Ecto neural progenitor cell (in vitro differentiated cells): ENCODE results near the gene WBP1.

ENCODE experiments used
- DNase-seq: peaks from one replicate; pipeline ENCODE4 v3.0.0-alpha.2; 2018; ENCODE audit warnings: low spot score

The WBP1 gene

DNA sequence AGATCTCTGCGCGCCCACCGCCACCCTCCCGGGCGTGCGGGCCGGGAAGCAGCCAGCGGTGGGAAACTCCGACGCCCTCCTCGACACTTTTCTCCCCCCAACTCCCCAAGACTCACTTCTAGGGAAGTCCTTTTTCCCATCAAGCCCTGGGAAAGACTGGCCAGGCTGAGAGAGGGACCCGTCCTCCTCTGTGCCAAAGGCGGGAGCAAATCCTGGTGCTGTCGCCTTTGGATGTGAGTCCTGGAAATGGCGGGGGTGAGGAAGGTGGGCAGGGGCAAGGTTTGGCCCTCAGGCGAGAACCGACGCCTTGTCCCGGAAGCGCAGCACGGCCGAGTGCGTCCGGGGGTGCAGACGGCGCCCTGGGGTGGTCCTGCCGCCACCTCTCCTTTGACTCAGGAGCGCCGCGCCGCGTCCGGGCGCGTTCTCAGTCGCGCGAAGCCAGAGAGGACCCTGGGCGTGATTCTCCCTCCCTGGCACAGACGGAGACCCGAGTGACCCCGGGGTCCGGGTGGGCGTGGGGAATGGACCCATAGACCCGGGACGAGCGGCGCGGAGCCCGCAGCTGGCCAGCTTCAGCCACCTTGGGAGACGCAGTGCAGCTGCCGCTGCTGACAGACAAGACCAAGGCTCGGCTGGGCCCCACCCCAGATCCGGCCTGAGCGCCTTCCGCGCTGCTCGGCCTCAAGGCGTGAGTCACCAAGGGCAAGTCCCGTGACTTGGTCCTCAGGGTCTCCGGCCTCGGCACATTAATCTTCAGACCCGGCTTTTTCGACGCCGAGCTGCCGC, 44.7 kb downstream of the WBP1 start:
- peak; percentile 78 for DNase-seq

DNA sequence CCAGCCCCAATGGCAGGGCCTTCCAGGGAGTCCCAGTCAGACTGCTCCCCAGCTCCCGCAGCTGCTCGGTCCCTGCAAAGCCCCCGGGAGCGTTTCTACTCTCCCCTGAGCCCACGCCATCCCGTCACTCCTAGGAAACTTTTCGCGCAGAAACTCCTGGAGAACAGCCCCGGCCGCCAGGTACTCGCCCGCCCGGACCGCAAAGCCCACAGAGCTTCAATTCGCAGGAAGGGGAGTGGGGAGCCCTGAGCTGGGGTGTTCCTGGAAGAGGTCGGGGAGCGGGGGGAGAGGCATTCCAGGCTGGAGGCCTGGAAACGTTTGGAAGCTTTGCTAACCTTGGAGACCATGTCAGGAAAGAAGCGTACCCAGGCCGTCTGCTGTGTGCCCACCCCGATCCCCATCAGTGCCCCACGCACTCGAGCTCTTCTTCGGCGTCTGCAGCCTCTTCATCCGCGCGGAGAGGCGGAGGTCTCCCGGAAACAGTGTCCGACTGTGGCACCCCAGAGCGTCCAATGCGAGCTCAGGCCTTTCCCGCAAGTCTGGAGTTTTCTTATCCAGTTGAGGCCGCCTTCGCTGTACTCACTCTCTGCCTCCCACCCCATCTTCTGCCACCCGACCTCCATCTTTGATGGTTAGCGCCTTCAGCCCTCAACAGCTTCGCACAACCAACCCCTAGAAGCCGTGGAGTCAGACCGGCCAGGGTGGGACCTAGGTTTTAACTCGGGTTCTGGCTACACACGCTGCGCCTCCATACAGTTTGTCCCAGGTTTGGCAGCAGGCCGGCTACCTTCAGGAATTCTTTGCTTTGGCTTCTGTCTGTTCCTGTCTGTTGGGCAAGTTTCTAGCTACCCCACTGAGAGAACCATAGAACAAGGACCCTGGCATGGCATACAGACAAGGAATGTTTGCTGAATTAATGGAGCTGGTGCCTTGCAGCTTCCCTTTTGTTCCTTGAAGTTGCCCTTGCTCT, 45.6 kb downstream of the WBP1 start:
- no peak for DNase-seq

DNA sequence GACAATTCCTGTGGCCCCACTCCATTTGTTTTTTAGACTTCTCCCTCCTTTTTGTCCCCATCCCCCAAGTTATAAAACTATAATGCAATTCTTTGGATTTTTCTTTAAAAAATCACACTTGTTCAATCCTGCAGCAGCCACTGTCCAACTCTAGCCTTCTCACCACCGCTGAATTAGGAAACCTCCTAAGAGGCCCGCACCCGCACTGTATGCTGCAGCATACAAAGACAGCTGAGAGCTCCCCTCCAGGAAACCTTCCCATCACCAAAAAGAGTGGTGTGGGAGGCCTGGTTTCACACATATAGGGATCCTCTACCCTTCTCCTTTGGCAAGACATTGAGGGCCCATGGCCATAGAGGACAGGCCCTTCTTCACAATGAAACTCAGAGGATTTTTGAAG, 46.4 kb downstream of the WBP1 start:
- no peak for DNase-seq

DNA sequence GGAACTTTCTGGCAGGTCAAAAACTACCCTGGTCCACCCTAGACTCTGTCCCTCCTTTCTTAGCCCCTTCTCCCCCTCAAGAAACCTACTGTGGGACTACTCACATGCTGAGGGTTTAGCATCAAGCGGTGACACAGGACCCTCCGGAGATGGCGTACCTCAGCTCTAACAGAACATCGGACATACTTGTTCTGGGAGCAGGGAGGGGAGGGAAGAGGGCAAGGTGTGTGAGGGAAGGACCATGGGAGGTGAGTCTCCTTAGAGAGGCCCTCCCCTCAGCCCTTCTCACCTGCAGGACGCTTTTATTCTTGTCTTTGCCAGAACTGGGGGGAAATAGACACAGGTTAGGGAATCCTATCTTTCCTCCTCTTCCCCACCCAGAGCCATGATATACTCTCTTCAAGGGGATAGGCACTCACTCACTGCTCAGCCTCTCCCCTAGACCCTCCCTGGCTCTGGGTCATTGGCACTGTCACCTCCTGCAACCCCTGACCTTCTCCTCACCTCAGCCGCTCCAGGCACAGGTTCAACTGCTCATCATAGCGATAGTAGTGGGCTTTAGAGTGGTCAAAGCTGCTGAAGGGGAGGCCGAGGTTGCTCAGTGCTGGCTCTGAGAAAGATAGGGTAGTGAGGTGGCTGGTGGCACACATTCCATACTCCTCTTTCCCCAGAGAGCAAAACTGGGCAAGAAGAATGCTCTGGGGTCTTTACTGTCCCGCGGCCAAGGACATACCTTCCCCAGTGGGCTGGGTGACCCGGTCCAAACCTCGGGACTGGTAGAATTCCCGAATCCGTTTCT, 47.4 kb downstream of the WBP1 start:
- DNase-seq = no peak

DNA sequence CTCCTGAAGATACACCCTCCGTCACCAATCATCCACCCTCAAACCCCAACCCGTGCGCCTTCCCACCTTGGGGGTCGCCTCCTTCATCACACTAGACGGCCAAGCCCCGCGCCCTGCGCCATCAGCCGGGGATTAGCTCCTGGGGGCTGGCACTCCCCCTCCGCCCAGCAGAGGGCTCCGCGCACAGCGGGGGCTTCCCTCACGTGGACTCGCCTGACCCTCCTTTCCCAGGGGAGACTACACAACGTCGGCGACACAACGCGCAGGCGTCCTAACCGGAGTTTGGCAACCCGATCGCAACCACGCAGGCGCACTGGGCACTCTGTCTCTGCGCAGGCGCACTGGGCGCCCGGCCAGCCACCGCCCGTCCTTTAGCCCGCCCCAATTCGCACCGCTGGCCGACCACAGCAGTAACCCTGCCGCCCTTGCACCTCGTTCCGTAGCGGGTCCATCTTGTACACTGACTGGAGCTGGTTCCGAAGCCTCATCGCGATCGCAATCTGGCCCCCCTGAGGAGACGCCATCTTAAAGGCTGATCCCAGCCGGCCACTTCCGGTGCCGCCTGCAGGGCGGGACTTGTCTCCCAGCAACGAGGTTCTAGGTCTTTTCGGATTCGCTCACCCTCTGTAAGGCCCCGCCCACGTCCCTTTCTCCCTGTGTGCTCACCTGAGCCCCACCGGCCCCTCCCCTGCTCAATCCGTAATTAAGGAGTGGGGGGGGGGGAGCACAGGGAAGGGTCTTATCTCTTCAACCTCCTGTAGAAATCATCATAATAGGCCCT, 49.1 kb downstream of the WBP1 start, which contains the start of gene PCGF1:
PCGF1 (minus strand) TSS at position 551 of the 781 bp plus-strand sequence; CDS start at position 524, 27 bp downstream.
- DNase-seq = peak; percentile 97

DNA sequence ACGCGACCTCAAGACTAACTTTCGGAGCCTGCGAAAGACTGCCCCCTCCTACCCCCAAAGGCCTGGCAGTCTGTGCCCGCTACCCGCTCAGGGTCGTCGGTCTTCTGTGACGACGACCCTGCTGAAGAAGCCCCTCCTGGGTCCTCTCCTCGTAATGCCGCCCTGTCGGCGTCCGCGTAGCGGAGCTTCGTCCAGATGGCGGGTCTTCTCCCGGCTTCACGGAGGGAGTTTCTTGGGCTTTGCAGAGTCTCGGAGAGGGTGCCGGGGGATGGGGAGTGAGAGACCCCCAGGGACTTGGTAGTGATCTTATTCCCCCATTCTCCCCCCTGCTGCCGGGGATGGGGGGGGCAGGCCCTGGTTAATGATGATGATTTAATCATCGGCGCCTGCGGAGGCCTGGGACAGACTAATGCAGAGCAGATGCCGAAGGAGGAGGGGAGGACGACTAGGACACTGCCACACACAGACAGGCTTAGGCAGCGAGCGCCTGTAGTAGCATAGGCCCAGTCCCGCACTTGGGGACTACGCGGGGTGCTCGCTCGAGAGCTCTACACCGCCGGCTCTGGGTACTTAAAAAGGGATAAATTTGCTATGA, 49.8 kb downstream of the WBP1 start:
- DNase-seq = no peak

DNA sequence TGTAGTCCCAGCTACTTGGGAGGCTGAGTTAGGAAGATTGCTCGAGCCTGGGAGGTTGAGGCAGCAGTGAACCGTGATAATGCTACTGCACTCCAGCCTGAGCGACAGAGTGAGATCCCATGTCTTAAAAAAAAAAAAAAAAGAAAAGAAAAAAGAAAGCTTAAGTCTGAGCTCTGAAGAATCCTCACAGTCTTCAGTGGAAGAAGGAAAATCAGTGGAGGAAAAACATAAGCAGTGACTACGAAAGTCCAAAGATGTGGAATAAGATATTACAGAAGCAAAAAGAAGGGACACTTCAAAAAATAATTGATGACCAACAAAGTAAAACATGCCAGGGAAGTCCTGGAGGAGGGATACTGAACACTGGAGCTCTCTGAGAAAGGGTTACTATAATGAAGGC, 52.0 kb downstream of the WBP1 start:
- no peak for DNase-seq
